DMS114 treated with DMSO at 0.1 percent for 48 hours (cell line): ENCODE data around the gene PACS1.

Experiments used
- DNase-seq: peaks from one replicate; lab custom pipeline; 2025; ENCODE audit not compliant: unreplicated experiment; lab: John Stamatoyannopoulos, UW

The PACS1 gene

GRCh38 chr11:66284526-66285078, 214.5 kb downstream of the PACS1 start:
- DNase-seq: no peak

GRCh38 chr11:66285250-66285947, 215.3 kb downstream of the PACS1 start:
- no peak for DNase-seq

DNA sequence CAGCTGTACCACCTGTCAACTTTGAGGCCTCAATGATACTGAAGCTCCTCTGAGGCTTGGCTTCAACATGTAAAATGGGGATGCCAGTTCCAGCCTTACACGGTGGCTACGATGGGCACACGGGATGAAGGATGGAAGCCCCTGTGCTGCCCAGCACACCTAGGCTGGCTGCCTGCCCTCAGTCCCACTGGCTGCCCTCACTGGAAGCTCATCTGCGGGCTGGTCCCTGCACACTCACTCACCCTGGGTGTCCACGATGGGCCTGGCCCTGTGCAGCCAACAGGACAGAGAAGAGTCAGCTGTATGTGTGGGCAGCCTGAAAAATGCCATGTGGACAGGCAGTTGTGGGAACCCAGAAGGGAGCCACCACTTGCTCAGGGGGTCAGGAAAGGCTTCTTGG, 216.6 kb downstream of the PACS1 start:
- DNase-seq: no peak

GRCh38 chr11:66287211-66287888, 217.3 kb downstream of the PACS1 start:
- DNase-seq: no peak

- DNase-seq: no peak
Observed at GRCh38 chr11:66287889-66288670, 218.0 kb downstream of the PACS1 start.

DNA sequence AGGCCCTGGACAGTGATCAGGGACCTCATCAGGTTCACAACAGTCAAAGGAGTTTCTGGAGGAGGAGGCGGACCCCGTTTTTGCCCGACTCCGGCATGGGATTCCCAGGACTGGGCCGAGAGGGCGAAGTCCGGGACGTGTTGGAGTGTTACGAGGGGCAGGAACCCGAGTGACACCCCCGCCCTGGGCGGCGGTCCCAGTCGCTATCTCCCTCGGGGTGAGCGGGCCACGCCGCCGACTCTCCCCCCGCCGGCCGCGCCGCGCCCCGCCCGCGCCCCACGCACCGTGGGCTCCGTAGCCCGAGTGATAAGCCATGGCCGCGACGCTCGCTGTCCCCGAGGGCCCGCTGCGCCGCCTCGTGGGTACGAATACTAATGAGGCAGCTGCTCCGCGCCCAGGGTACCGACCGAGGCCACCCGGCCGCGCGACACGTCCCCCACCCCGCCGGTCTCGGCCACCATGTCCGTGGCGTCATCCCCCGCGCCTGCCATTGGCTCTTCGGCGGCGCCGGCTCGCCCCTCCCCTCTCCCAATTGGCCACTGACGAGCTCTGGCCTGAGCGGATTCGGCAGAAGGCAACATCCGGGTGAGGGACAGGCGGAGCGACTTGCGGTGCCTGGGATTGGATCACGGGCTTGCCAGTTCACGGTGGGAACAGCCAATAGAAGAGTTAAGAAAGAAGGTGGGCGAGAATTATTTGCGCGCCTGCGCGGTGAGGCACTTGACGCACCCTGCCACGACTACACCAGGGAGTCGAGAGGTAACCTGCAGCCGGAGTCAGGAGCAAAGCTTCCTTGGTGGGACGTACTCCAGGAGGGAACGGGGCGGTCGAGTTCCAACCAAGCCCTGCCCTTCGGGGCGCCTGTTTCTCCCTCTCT, 218.8 kb downstream of the PACS1 start, which contains the start of gene YIF1A:
Gene YIF1A (minus strand): TSS at position 473 of the 877 bp plus-strand sequence. CDS start 158 bp downstream, at position 315.
- peak; percentile 99 for DNase-seq

DNA sequence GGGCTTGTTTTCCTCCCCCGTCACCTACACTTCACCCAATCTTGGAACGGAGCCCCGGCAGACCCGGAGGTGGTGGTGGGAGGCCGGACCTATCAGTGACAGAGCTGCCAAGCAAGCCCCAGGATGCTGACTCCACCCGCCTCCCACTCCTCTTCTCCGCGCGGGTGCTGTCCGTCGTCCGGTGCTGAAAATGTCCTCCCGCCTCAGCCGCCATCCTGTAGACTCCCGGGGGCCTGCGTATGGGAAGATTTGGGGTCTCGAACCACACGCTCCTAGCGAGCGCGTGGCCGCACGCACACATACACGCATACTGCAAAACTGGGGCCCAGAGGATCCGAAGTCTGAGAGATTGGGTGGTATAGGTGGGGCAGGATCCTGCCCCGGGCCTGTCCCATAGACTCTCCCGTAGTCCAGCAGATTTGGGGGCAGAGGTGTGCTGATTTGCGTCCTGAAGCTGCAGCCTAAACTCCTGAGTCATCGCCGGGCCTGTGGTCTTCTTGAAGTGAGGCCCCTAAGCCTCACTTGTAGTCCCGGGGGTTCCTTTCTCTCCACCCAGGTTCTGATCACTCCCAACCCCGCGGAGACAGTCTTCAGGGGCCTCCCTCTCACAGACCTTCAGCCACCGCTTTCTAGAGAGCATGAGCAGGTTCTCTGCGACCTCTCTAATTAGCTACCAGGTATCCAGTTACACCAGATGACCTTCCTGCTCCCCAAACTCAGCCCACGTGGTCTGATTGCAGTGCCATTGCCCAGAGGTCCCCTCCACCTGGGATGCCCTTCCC, 219.7 kb downstream of the PACS1 start:
- no peak for DNase-seq

GRCh38 chr11:66290330-66290621, 220.2 kb downstream of the PACS1 start:
- no peak for DNase-seq

- DNase-seq: no peak
Observed at GRCh38 chr11:66291303-66291705, 221.2 kb downstream of the PACS1 start.

DNA sequence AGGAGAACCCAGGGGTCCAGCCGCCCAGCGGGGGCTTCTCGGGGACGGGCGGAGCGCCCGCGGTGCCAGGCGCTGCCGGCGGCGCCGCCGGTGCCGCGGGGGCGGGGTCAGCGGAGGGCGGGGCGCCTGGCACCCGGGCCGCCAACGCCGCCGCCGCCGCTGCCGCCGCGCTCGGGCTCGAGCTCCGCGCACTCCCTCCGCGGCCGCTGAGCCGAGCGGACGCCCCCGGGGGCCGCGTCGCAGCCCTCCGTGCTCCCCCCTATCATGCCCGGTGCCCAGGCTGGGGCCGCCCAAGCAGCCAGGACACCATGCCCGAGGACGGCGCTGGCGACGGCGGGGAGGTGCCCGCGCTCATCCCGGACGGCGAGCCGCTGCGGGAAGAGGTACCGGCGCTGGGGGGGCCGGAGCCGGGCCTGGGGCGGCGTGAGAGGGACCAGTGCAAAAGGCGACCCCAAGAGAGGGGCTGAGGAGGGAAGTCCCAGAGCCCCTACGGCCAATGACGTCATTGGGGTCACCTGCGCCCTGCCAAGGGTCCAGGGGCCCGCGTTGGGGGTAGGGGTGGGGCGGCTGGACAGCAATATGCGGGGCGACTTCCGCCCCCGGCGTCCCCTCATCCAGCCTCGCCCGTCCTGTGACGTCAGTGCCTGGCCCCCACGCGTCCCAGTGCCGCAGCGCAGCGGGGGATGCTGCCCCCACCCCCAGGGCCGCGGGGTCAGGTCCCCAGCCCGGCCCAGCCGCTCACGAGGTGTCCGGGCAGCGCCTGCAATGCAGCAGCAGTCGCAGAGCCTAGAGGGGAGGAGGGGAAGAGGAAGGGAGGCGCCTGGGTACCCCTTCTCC, 221.9 kb downstream of the PACS1 start, which contains the start of gene TMEM151A:
Gene TMEM151A (plus strand): TSS at position 189 of the 837 bp plus-strand sequence. CDS start 120 bp downstream, at position 309.
- no peak for DNase-seq

GRCh38 chr11:66292543-66293332, 222.7 kb downstream of the PACS1 start:
- no peak for DNase-seq

- no peak for DNase-seq
Observed at GRCh38 chr11:66293352-66293751, 223.3 kb downstream of the PACS1 start.

GRCh38 chr11:66293777-66294625, 223.9 kb downstream of the PACS1 start:
- DNase-seq: no peak
